Fibroblast of peridontal ligament (primary cell): ENCODE data around the gene SLC17A3.

Source experiments
- DNase-seq: peaks from one replicate; pipeline ENCODE4 v3.0.0-alpha.2; 2010; ENCODE audit errors: extremely low read depth

SLC17A3 gene

GRCh38 chr6:25835442-25836283 lies 38.4 kb downstream of the SLC17A3 start:
- no peak for DNase-seq

- DNase-seq = no peak
These were observed 39.1 kb downstream of the SLC17A3 start for GRCh38 chr6:25834950-25835349.

GRCh38 chr6:25833136-25833535 lies 40.9 kb downstream of the SLC17A3 start:
- DNase-seq = no peak

GRCh38 chr6:25832670-25833069 lies 41.4 kb downstream of the SLC17A3 start:
- no peak for DNase-seq

GRCh38 chr6:25832307-25832662 lies 41.8 kb downstream of the SLC17A3 start:
- DNase-seq = no peak

- no peak for DNase-seq
These were observed 42.3 kb downstream of the SLC17A3 start, which contains the start of gene SLC17A1 for GRCh38 chr6:25831532-25832306. Gene SLC17A1, minus strand, starts transcription at chr6:25832052. Its CDS starts 1,495 bp downstream, at chr6:25830557.

- no peak for DNase-seq
These were observed 43.6 kb downstream of the SLC17A3 start for GRCh38 chr6:25830458-25830857.

GRCh38 chr6:25829375-25829774 lies 44.7 kb downstream of the SLC17A3 start:
- DNase-seq = no peak

- DNase-seq = no peak
These were observed 52.7 kb downstream of the SLC17A3 start for GRCh38 chr6:25821341-25821740.

GRCh38 chr6:25816252-25816651 lies 57.8 kb downstream of the SLC17A3 start:
- DNase-seq = no peak

GRCh38 chr6:25815194-25815593 lies 58.8 kb downstream of the SLC17A3 start:
- no peak for DNase-seq

GRCh38 chr6:25804804-25805203 lies 69.2 kb downstream of the SLC17A3 start:
- DNase-seq = no peak

GRCh38 chr6:25801436-25801835 lies 72.6 kb downstream of the SLC17A3 start:
- DNase-seq = no peak
